ENCODE results near the gene PDE4D.

GRCh38 chr5:59559847-59560246 lies 333.7 kb downstream of the PDE4D start:
- TF ChIP-seq POLR2A (IDR thresholded peaks at IDR 0.05), result no peak
- TF ChIP-seq CTCF (IDR thresholded peaks at IDR 0.05), result no peak

Data from heart left ventricle (tissue), 13 donors.